GM21390 (cell line): ENCODE measurements around the gene ELFN1.

Source experiments
- ATAC-seq: cut with Tn5 transposase; IDR thresholded peaks from one replicate; pipeline ENCODE4 v1.9.1; 2021; ENCODE audit not compliant: unreplicated experiment

The ELFN1 gene

DNA sequence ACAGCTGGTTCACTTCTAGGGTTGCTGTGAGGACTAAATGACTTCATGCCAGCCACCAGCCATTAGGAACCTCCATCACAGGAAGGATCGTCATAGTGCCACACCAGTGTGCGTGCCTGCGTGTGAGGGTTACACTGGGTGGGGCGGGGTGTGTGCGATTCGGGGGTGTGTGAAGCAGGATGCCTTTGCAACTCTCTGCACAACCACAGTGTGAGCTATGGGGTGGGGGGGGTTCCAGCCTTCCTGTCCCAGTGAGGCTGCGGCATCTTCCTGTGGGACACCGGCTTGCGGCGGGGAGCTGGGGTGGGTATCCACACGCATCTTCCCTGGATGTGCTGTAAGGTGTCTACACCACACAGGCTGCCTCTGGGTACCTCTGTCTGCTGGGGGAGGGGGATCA, 6.9 kb upstream of the ELFN1 start:
- no peak for ATAC-seq

DNA sequence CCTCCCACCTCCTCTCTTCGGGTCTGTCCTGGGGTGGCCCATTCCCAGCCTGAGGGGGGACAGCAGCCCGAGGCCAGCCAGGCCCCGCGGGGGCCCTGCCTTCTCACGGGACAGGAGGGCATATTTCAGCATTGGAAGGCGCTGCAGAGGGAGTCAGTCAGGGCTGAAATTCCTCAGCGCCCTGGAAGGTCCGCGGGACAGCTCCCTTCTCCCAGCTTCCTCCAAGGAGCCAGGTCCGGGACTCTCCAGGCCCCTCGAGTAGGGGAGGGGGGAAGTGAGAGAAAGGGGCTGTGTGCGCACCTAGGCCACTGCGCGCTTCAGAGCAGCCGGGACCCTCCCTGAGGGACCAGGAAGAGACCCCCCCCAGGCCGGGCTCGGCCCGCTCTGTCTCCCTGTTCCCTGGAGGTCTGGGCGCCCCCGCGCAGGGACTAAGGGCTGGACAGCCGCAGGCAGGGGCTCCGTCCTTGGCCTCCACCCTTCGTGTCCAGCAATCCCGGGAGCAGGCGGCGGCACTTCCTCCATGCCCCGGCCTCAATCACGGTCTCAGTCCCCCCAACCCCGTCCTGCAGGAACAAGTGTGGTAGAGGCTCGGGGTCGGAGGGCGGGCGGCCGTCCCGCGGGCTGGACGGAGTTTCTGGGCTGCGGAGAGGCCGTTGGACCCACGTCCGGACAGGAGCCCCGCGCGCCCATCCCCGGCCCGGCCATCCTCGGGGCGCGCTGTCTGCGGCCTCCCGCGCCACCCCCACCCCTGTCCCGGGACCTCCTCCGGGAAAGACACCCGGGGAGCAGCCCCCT, 6.0 kb upstream of the ELFN1 start:
- no peak for ATAC-seq

DNA sequence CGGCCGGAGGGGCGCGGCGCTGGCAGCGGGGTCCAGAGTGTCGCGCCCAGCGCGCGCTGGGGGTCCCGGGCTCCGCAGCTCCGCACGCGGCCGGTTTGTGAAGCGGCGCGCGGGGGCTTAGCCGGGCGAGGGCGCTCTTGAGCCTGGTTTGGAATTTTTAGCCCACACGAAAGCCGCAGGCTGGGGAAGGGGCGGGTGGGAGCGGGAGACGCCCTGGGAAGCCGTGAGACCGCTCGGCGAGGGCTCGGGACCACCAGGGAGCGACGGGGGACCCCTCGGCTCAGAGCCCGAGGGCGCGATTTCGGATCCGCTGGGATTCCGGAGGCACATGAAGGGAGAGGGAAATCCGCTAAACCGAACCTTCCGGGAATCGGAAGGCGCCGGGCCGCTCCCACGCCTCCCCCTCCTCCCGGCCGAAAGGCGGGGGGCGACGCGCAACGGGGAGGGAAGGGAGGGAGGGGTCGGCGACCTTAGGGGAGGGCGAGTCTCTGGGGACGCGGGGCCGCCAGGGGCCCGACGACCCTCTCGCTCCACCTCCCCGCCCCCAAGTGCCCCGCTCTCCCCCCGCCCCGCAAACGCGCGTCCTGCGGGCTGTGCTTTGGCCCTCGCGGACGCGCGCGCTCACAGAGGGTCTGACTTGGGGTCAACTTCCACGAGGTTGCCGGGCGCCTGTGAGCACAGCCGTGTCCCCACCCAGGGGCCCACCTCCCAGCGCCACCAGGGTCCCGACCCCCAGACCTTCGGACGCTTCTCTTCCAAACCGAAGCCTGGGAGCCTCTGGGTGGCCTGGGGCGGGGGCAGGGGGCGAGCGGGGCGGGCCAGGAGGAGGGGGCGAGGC, 5.1 kb upstream of the ELFN1 start:
- no peak for ATAC-seq

DNA sequence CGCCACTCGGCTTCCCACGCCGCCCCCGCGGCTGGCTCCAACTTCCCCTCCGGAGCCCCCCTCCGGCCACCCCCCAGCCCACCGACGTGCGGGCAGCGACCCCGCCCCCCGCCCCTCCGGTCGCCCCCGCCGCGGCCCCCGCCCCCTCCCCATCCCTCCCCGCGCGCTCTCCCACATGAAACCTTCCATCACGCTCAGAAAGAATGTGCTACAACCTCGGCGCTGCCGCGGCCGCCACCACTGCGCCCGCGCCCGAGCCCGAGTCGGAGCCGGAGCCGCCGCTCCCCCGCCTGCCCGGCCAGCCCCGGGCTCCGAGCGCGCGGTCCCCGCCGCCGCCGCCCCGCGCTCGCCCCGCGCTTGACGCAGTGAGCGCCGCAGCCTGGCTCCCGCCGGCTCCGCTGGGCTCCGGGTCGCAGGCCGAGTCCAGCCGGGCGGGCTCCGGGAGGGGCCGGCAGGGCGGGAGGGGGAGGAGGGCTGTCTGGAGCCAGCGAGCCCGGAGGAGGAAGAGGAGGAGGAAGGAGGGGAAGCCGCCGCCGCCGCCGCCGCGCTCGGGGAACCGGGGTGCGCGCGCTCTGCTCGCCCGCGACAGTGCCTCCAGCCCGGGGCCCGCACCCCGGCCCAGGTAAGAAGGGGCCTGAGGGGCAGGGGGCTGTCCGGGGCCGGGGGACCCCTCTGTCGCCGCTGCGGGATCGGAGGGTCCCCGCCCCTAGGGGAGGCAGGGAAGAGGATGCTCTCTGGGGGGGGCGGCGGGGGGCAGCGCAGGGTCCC, 4.3 kb upstream of the ELFN1 start:
- no peak for ATAC-seq

DNA sequence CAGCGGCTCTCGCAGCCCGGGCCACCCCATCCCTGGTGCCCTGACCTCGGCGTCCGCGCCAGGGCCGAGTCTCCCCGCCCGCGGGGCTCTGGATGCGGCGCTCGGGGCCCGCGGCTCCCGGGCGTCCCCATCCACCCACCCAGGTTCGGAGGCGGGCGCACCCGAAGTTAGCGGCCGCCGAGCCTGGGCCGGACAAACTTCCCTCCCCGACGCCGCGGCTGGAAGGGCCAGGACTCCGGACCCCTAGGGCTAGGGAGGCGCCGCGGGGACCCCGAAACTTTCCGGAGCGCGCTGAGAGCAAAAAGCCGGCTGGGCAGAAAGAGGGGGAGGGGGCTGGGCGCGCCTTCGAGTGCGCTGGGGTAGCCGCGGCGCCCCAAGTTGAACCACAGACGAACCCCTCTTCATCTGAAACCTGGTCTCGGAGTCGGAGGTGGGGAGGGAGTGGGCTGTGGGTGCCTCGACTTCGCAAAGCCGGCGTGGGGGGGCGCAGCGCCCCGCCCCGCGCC, 3.7 kb upstream of the ELFN1 start:
- no peak for ATAC-seq

DNA sequence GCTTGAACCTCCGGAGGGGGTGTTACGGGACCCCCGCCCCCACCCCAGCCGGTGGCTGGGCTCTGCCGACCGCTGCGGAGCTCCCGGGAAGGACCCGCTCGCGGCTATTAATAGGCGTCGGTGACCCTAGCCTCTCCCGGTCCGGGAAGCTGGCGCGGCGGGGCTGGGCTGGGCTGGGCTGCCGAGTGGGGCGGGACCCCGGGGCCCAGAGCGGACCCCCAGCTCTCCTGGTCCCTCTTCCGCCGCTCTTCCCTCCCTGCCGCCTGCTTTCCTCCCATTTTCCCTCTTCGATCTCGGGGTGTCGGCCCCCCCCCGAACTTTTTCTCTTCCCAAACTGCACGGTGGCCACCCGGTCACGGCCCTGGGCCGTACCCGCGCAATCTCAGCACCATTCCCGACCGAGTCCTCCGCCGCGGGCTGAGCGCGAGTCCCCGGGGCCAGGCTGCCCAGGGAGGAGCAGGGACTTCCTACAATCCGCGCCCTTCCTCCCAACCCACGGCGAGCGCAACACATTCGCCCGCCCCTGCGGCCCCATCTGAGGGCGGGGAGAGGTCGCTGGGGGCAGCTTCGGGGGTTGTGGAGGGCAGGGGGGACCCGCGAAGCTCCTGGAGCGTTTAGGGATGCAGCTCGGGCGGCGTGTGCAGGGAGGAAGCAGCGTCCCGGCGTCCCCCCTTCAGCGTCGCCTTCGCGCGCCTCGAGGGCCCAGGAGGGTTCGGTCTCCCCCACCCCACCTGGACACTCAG, 3.1 kb upstream of the ELFN1 start:
- no peak for ATAC-seq

DNA sequence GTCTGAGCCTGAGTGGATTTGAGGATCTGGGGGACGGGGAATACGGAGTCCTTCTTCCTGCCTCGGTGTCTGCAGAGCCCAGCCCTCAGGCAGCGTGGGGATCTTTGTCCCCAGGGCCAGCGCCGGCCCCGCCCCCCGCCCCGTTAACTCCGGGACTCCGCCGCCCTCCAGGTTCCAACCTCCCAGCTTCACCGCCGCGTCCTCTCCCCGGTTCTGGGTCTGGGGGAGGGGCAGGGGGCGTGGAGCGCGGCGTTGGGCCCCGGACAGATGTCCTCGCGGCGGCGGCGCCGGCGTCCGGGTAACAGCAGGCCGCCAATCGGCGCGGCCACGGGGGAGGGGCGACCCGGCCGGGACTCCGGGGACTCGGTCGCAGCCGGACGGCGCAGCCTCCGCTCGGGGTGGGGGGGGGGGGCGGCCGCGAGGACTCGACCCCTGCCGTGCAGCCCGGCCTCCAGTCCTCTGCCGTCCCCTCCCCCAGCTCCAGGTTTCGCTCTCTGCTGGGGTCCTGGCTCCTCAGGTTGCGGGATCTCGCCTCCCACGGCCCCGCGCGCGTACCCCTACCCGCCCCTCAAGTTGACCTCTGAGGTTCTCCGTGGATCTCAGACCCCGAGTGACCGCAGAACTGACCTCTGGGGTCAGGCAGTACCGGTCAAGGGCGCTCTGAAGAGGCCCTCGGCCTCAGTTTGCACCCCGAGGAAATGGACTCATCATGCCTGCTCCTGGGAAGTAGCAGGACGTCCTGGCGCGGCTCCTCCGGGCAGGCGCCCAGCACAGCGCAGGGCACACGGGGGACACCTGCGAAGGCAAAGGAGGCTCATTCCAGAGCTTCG, 2.3 kb upstream of the ELFN1 start:
- no peak for ATAC-seq

DNA sequence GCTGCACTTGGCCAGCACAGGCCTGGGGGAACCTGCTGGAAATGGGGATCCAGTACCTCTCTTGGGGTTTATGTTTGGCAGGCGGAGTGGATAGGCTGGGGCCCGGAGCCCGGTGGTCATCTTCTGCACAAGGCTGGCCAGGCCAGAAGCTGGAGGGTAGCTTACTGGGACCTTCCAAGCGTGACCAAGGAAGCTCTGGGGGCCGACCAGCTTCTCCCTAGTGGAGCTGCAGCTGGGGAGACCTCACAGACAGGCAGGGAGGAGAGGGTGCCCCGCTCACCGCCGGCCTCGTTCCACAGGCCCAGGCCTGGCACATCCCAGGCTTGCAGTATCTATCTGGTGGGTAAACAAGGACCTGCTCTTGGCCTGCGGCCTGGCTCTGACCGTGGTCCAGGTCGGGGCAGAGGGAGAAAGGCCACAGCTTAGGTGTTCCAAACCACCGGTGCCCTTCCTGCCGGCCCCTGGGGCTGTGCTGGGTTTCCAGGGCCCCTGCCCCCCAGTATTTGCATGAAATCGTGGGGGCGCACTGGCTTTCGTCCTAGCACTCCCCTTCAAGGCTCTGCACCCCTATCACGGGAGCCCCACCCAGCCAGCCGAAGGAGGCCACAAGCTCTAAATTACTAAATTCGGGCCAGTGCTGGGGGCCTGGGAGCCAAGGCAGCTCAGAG, 1.5 kb upstream of the ELFN1 start:
- ATAC-seq = no peak

DNA sequence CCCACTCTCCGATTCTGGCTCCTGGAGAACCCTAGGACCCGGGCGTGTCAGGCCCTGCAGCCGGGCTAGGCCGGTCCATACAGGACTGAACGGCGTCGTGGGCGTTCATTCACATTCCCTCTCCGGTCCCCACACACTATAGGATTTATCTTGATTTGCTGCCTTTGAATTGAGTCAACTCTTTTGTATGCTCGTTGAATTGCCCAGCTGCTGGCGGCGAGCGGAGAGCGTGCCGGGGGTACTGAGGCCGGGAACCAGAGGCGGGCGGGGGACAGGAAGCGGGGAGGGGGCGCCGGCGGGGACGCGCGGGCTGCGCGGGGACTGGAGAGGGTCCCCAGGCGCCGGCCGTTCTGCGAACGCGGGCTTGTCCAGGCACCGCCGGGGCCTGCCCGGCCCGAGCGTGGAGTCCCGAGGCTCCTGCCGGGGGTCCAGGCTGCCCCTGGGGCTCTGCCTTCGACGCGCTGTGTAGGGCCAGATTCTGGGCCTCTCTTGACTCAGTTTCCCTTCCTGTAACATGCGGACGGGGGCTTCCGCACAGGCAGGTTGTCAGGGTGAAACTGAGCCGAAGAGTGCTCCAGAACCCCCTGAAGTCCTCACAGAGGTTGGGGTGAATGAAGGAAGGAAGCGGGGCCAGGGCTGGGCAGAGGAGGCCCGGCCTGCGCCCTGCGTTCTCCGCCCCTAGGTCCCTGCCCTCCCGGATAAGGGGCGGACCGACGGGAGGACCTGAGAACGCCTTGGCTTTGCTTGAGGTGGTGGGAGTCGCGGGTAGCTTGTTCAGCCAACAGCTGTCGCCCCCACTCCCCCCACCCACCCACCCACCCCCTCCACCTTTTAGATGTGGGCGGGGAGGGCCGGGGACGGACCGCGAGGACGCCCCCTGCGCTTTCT, 769 bp upstream of the ELFN1 start:
- no peak for ATAC-seq

DNA sequence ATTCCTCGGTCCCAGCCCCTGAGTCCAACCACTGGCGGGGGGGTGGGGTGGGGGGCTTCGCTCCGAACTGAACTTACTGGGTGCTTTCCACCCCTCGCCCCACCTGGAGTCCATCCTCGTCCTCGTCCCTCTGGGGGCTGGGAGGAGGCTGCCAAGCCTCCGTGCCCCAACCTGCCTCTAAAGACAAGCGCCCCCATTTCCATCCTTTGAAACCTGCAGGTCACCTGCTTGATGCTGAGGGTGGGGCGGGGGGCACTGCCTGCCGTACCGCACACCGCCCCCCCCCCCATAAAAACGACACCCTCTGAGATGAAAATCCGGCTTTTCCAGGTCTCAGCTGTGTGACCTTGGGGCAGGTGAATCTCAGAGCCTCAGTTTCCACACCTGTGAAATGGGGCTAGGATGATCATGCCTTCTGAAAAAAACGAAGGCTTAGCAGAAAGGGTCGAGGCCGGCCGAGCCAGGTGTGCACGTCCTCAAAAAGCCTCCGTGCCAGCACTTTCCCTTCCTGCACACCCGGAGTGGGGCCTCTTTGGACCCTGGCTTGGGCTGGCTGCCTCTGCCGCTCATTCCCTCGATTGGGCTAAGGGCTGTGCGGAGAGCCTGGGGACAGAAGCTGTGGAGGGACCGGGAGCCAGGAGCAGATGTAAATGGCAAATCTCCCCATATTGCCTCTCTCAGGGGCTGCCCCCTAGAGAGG, 967 bp downstream of the ELFN1 start:
- ATAC-seq = no peak

DNA sequence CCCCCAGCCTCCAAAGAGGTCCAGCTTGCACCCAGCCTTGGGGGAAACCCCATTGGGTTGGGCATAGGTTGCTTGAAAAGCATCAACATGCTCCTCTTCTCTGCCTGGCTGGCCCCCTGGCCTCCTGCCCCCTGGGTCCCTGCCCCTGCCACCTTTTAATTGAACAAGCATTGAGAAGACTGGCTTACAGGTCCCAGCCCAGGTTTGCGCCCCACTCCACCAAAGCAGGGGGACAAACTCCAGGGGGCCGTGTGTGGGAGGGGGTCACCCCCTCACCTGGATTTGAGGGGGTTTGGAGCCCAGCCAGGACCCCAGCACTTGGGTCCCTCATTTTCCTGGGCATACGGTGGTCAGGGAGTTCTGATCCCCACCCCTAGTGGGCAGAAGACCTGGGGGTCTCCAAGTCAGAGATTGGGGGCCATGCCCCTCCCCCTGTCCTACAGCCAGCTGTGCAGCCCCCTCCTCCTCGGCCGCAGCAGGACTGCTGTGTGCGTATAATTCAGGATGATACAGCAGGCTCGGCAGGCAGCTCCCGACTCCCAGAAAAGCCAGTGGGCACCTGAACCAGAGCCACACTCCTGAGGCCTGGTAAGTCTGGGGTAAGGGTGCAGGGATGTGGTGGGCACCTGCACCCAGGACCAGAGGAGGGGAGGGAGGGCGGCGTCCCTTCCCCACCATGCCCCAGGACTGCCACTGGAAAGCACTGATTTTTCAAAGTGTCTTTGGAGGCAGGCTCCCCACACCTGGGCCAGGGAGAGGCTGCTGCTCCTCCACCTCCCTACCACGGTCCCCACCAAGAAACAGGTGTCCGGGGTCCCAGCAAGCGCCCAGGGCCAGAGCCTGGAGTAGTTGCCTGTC, 1.7 kb downstream of the ELFN1 start:
- no peak for ATAC-seq

DNA sequence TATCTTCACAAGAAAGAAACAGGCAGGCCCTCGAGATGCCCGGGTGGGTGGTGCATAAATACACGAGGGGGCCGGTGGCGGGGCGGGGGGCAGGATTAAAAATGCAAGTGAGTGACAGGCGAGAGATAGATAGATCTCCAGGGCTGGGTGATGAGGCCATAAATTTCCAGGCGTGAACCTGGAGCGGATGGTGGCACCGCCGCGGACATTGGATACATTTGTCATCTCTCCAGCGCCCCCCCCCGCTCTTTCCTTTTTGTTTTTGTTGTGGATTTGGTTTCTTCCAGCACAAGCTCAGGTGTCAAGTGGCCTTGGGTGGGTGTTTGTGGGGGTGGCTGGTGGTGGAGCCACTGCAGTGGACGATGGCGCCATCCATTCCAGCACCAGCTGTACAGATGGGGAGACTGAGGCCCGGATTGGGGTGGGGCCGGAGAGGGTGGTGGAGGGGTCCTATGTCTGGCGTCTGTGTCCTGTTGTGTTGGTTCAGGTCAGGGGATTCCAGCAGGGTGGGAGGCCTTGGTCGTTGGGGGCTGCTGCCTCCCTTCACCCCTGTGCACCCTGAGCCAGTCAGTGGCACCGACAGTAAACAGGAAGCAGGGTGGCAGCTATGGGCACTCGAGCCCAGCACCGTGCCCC, 2.9 kb downstream of the ELFN1 start:
- ATAC-seq = no peak

DNA sequence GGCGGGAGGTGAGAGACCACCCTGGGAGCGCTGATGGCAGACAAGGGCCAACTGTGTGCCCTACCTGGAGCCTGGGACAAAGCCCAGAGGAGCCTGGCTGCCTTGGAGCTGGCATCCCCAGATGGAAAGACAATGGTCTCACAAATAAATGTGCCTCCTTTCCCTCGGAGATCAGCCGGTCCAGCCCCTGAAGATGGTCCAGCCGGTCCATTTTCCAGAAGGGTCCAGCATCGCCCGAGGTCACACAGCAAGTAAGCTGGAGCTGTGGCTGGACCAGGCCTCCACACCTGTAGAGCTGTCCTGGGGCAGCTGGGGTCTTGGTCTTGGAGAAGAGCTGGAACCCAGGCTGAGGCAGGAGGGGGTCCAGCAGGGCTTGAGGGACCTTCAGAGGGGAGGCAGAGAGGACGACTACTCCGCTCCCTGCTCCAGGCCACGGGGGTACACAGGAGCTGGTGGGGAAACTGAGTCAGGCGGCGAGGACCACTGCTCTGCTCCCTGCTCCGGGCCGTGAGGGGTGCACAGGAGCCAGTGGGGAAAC, 3.6 kb downstream of the ELFN1 start:
- ATAC-seq = no peak

DNA sequence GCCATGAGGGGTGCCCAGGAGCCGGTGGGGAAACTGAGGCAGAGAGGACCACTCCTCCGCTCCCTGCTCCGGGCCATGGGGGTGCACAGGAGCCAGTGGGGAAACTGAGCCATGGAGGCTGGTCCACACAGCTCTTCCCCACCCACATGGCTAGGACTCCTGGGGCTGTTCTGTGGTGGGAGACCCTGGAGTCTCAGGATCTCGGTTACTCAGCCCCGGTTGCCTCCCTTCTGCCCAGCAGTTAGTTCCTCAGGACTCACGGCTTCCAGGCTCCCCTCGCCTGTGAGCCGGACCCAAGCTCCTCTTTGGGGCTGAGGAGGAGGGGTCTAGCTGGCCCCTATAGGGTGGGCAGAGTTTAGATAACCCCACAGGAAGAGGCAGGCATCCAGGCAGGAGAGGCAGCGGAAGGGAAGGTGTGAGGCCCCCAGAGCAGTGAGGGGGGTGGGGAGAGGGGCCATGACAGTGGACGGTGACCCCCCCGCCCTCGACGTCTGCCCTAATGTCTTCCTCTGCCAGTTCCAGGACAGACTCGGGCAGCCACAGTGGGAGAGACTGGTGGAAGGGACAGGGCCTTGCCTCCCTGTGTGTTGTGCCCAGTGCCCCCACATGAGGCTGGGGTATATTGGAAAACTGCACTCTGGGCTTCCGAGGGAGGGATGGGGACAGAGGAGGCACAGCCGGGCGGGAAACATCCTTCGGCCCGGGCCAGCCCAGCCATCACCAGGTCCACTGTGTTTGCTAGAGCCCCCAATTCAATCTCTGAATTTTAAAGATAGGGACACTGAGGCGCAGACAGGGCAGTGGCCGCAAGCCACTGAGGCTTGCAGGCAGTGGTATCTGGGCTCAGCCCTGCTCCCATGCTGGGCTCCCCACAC, 4.3 kb downstream of the ELFN1 start:
- no peak for ATAC-seq

DNA sequence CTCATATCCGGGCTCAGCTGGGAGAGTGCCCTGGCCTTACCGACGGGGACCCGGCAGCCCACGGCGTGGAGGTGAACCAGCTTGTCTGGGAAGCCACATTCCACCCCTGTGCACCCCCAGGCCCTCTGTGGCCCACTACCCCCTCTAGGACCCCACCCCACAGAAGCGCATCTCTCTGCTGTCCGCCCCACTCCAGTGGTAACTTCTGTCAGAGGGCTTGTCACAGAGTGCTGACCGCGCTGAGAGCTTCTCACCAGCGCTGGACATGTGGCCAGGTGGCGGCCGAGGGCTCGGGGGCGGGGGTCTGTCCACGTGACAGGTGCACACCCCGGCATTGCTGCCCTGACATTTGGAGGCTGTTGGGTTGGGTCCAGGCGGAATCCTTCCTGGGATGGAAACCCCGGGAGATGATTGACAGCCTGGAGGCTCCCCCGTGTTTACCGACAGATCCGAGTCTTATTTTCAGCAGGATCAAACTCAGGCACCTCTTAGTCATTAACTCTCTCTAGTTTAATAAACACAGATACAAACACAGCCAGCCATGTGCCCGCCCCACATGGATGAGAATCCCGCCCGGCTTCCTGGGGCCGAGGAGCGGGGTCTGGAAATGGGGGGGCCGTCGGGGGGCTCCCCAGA, 5.1 kb downstream of the ELFN1 start:
- ATAC-seq = no peak
